GM12865 (cell line): ENCODE measurements around the gene NOS1.

Experiments
- DNase-seq: peaks from one replicate; pipeline ENCODE4 v3.0.0; 2010; ENCODE audit warnings: low read depth
- H3K4me3 ChIP-seq: 2 replicates; pipeline ENCODE4 v1.5.1; 2011; ENCODE audit warnings: mild to moderate bottlenecking, low read depth, low read length, control low read depth
- TF ChIP-seq, protein P1 (sequence below): IDR thresholded peaks from 2 replicates; pipeline ENCODE4 v1.5.1; 2011; ENCODE audit warnings: low read length, control low read depth, low read depth, inconsistent platforms; ENCODE audit not compliant: insufficient read depth; ENCODE audit errors: missing control alignments

The NOS1 gene

DNA sequence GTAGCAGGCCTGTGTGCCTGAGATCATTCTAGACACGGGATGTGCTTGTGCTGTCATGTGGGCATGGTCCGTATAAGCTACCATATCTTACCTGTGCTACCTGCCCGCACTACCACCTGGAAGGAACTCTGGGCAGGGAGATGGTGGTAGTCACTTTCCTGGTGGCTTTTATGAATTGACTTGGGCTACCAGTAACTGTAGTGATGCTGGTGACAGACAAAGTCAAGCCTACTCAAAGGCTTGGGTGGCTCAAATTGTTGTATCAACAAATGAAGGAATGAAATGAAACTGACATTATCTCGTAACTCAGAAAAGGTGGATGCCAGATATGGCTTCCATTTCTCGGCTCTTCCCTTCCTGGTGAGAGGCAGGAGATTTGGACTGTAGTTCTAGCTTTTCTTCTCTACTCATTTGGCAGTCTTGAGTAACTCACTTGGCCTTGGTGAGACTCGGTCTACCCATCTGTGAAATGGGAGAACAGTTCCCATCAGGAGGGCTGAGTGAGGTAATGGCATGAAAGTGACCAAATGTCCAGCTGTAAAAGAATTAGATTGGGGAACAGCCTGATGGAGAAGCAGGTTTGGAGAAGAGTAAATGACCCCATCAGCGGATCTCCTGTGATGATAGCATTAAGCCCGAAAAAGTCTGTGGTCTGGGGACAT lies 81.3 kb downstream of the NOS1 start:
- DNase-seq = no peak
- TF ChIP-seq, protein P1, sequence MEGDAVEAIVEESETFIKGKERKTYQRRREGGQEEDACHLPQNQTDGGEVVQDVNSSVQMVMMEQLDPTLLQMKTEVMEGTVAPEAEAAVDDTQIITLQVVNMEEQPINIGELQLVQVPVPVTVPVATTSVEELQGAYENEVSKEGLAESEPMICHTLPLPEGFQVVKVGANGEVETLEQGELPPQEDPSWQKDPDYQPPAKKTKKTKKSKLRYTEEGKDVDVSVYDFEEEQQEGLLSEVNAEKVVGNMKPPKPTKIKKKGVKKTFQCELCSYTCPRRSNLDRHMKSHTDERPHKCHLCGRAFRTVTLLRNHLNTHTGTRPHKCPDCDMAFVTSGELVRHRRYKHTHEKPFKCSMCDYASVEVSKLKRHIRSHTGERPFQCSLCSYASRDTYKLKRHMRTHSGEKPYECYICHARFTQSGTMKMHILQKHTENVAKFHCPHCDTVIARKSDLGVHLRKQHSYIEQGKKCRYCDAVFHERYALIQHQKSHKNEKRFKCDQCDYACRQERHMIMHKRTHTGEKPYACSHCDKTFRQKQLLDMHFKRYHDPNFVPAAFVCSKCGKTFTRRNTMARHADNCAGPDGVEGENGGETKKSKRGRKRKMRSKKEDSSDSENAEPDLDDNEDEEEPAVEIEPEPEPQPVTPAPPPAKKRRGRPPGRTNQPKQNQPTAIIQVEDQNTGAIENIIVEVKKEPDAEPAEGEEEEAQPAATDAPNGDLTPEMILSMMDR = no peak
- H3K4me3 ChIP-seq = no peak overlapping the region

DNA sequence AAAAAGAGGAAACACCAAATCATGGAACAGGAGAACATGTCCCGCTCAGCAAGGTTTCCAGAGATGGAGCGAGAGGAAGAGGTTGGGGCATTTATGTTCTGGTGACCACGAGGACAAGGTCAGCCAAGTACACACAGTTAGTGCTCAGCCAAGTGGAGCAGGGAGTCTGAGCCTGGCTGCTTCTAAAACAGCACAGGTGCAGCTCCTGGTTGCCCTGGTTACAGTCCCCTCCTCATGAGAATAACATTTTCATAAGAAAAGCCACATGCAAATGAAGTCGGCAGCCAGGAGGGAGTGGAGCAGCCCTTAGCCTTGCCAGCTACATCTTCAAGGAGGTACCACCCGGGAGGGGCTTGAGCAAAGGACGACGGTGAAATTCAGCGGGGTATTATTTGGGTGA lies 81.8 kb downstream of the NOS1 start:
- peak; percentile 21 for DNase-seq
- no peak overlapping the region for H3K4me3 ChIP-seq
- TF ChIP-seq, protein P1 = no peak

DNA sequence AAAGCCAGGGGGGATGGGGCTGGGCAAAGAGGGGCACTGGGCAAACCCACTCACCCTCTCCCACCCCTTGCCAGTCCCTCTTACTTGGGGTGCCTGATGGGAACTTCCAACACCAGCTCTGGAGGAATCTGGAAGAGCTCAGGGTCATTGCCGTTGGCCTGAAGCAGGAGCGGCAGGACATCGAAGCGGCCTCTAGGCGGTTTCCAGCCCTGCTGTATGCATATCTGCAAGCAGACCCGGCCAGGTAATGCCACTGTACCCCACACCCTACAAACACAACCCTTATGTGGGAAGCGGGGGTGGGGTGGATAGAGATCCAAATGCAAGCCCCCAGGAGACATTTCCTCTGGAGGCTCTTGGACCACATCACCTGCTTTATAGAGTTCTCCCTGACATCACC lies 83.6 kb downstream of the NOS1 start:
- TF ChIP-seq, protein P1 = no peak

DNA sequence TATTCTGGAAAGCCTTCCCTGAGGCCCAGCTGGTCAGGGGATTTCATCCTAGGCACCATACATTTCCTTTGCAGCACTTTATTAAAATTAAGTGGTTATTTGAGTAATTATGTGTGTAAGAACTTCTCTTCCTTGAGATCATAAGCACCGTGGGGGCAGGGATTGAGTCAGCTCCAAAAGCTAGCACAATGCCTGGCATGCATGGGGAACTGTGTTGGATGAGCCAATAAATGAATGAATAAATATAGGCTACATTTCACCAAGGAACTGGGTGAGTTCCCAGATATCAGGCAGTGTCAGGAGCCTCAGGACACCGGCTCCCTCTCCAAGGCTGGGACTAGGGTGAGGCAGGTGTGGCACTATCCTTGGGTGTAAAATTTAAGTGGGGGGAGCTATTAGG lies 88.3 kb downstream of the NOS1 start:
- no peak overlapping the region for H3K4me3 ChIP-seq
- DNase-seq = no peak
- TF ChIP-seq, protein P1 = no peak

More for the DNA sequence above, 83.6 kb downstream of the NOS1 start:
- no peak for DNase-seq
- no peak overlapping the region for H3K4me3 ChIP-seq

DNA sequence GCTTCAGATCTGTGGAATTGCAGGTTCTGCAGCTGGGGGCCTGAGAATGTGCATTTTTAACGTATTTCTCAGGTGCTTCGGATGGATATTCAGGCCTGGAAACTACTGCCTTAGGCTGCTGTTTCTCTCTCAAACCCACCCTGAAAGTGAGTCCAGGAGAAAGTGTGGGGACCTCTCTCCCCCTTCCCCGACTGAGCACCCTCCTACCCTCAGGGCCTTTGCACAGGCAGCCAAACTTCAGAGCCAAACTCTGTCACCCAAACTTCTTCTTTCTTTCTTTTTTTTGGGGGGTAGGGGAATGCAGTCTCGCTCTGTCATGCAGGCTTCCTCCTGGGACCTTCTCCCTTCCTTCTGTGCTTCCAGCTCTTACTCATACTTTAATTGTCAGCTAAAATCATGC lies 88.7 kb downstream of the NOS1 start:
- no peak for DNase-seq
- H3K4me3 ChIP-seq = no peak overlapping the region
- TF ChIP-seq, protein P1 = no peak

DNA sequence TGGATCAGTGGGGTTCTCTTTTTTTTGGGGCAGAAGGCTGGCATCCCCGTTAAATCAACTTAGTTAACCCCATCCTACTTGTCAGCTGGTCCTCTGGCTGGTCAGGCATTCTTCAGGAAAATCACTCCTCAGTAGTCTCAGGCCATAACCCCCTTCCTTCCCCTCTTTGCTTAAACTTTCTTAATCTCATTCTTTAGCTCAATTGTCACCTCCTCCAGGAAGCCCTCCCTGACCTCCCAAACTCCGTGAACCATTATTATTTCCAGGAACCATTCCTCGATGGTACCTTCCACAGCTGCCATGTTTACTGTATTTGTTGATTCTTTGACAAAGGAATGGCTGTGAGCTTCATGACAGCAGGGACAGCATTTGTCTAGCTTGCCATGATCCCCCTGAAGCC lies 98.7 kb downstream of the NOS1 start:
- no peak for DNase-seq
- TF ChIP-seq, protein P1 = no peak
- H3K4me3 ChIP-seq = no peak overlapping the region

DNA sequence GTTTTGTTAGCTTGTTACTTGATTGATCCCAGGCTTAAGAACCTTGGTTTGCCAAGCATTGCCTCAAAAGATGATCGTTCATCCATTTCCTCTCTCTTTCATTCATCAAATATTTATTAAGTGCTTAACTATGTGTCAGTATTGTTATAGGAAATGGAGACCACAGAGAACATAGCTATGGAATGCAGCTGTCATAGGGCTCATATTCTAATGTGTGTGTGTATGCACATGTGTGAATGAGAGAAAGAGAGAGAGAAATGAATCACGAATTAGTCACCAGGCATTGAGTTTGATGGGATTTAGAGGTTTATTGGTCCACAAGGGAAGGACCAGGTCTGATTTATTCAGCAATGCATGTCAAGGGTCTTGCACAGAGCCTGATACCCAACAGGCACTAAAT lies 100.2 kb downstream of the NOS1 start:
- H3K4me3 ChIP-seq = no peak overlapping the region
- TF ChIP-seq, protein P1 = no peak
- no peak for DNase-seq
